DMS153 treated with DMSO at 0.1 percent for 48 hours (cell line): ENCODE results near the gene AP4M1.

Experiments
- DNase-seq: peaks from one replicate; lab custom pipeline; 2025; ENCODE audit not compliant: unreplicated experiment; lab: John Stamatoyannopoulos, UW

Gene AP4M1

DNA sequence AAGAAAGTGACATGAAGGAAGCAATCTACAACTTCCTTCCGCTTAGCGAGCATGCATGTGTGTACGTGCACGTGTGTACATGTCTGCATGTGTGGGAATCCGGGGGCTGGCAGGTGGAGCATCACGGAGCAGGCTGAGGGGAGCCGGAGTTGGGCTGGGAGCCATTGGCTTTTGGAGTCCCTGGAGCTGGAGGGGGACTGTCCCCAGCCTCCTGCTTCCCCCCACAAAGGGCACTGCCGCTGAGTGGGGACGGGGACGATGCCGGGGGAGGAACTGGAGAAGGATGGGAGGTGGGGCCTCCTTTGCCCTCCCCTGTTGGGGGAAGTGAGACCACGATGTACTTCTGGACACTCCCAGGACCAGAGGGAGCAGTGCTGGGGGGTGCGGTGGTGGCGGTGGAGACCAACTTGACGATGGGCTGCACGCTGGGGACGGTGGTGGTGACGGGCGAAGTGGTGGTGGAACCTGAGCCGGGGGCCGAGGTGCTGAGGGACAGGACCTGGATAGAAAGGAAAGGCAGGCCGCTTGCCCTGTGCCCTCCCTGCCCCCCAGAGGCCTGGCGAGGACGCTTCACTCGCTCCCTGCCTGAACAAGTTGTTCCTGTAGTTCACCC lies 5.8 kb downstream of the AP4M1 start:
- DNase-seq: no peak

- no peak for DNase-seq
Observed at GRCh38 chr7:100107890-100108289, 6.4 kb downstream of the AP4M1 start.

GRCh38 chr7:100109521-100110163 lies 8.2 kb downstream of the AP4M1 start:
- no peak for DNase-seq

- DNase-seq: no peak
Observed at GRCh38 chr7:100111156-100111555, 9.7 kb downstream of the AP4M1 start.

DNA sequence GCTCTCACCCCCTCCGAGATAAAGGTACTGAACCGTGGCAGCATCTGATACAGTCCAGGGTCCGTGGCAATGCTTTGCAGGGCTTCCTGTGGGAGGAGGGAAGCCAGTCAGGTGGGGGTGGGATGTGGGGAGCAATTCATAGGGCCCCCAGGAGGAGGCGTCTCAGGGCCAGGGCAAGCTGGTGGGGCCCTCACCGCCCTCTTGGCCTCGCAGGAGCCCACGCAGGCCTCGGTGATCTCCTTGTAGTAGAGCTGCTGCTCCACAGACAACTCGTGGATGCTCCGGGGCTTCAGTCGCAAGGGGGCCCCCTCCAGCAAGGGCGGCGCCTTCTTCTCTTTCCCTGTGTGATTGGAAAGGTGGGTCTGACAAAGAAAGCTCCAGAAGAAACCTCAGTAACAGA lies 10.5 kb downstream of the AP4M1 start:
- no peak for DNase-seq

DNA sequence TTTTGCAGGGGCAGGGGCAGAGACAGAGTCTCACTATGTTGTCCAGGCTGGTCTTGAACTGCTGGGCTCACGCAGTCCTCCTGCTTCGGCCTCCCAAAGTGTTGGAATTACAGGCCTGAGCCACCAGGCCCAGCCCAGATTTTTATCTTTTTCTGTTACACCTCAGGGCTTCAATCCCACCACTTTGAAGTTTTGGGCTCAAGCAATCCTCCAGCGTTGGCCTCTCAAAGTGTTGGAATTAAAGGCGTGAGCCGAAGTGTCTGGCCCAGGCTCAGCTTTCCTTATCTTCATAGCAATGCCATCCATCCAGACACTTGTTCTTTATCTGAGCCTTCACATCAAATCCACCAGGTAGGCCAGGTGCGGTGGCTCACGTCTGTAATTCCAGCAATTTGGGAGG lies 13.6 kb downstream of the AP4M1 start:
- DNase-seq: no peak

DNA sequence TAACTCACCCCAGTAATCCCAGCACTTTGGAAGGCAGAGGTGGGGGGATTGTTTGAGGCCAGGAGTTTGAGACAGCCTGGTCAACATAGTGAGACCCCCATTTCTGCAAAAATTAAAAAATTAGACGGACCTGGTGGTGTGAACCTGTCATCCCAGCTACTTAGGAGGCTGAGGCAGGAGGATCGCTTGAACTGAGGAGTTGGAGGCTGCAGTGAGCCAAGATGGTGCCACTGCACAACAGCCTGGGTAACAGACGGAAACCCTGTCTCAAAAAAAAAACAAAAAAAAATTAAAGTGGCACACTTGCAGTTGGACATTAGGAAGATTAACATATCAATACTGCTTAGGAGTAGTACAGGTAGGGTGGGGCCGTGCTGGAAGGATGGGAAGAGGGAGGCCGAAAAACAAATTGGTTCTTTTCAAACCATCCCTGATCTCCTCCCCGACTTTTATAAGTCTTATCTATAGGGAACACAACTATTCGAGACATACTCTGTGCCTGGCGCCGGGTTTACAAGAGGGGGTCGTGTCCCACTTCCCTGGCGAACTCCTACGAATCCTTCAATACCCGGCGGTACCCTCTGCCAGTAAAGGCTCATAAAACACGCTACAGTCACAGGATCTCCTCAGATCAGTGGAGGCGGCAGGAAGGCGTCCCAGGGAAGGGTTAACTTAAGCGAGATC lies 17.1 kb downstream of the AP4M1 start:
- DNase-seq: no peak

DNA sequence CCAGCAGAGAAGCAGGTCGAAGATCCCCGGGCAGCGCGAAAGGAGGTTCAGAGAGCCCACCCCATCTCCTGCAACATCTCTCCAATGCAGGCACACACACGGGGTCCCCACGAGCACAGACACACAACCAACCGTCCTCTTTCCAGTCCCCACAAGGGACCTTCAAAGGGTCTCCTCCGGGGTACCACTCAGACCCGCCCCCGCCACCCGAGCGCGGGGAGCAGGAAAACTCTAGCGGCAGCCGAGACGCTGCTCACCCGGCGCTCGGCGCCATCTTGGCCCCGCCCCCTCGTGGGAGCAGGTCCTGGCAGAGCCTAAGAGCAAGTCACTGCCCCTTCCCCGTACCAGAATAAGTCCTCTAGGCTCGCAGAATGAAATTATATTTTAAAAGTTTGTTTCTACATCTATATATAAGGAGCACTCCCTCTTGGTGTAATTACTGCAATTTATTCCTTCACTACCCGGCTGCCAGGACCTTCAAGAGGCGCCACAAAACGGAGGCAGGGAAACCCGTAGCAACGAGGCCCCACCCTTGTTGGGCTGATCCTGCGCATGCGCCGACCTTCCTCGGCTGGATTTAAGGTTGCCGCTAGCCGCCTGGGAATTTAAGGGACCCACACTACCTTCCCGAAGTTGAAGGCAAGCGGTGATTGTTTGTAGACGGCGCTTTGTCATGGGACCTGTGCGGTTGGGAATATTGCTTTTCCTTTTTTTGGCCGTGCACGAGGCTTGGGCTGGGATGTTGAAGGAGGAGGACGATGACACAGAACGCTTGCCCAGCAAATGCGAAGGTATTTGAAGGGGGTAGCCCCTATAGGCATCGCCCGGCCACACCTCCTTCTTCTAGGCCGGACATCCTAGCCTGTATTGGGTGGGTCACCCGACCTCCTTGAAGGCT lies 17.9 kb downstream of the AP4M1 start, which contains the start of the genes CNPY4 and TAF6:
Gene CNPY4 (plus strand): TSS at position 563 of the 898 bp plus-strand sequence. CDS start 111 bp downstream, at position 674.
Gene TAF6 (minus strand): TSS at position 287 of the 898 bp plus-strand sequence. CDS start 5,149 bp downstream, outside the sequence.
- peak; percentile 93 for DNase-seq

DNA sequence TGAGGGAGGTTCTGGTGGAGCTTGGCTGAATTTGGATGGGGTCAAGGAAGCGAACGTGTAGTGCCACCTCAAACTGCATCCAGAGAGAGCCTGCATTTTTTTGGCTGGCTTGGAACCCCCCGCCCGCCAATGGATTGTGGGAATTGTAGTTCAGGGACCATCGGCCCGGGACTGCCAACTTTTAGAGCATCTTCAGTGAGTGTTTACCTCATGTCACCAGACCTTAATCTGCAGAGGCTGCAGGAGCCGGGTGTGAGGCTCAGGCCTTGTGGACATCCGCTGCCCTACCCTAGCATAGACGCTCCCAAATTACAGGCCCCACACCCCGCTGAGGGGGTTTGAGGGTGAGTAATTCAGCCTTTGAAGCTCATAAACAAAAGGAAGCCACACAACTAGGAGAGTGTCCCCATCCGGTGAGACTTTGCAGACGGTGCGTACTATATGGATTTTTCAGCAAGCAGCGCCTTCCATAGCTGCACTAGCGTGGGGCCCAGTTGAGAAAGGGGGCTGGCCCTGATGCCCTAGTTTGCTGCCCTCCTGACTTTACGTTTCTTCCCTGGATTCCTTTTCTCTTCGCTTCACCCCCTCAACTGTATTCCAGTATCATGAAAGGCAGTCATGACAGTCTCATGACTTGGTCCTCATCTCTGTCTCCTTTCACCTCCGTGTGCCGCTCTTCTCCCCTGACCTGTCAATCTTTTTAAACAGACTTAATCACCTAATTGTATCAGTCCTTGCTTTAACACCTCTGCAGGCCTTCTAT lies 18.7 kb downstream of the AP4M1 start:
- DNase-seq: peak; percentile 31

GRCh38 chr7:100120733-100121036 lies 19.2 kb downstream of the AP4M1 start:
- DNase-seq: no peak

GRCh38 chr7:100122067-100122466 lies 20.6 kb downstream of the AP4M1 start:
- peak; percentile 91 for DNase-seq

- no peak for DNase-seq
Observed at GRCh38 chr7:100122568-100122967, 21.1 kb downstream of the AP4M1 start.

GRCh38 chr7:100124301-100125230 lies 23.1 kb downstream of the AP4M1 start:
- DNase-seq: no peak

DNA sequence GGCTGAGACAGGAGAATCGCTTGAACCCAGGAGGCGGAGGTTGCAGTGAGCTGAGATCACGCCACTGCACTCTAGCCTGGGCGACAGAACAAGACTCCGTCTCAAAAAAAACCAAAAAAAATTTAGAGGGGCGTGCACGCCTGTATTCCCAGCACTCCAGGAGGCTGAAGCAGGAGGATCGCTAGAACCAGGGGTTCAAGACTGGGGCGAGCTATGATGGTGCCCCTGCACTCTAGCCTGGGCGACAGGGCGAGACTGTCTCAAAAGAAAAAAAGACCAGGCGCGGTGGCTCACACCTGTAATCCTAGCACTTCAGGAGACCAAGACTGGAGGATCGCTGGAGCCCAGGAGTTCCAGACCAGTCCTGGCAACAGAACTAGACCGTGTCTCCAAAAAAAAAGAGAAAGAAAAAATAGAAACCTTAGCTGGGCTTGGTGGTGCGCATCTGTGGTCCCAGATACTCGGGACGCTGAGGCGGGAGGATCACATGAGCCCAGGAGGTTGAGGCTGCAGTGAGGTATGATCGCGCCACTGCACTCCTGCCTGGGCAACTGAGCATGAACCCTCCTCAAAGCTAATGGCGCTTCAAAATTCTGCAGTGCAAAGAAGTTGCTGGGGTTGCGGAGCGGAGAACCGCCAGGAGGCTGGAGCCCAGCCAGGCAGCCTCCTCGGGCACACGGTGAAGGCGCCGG lies 24.9 kb downstream of the AP4M1 start:
- DNase-seq: peak; percentile 61

GRCh38 chr7:100126931-100127865 lies 25.8 kb downstream of the AP4M1 start, which contains the start of gene MBLAC1:
TSS of gene MBLAC1 (plus strand) at chr7:100126967. CDS start at chr7:100127396, 429 bp downstream.
- DNase-seq: peak; percentile 80

DNA sequence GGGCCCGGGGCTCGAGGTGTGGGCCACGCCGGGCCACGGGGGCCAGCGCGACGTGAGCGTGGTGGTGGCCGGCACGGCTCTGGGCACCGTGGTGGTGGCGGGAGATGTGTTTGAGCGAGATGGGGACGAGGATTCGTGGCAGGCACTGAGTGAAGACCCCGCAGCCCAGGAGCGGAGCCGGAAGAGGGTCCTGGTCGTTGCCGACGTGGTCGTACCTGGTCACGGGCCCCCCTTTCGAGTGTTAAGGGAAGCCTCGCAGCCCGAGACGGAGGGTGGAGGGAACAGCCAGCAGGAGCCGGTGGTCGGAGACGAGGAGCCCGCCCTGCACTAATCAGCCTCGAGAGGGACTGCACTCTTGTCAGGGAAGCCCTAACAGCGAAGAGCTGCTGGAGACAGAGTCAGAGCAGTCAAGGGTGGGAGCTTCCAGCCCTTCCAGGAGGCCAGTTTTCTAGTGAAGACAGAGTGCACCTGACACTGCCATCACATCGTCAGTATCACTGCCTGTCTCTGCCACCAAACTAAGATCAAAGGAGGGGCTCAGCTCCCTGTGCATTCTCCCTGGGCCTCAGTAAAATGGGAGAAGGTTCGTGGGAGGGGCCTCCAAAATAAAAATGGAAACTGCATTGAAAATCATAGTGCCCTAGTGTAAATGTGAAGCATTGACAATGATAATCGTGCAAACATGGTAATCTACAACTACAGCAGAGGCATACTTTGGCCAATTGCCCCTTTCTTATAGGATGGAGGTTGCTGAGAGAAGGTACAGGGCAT lies 26.6 kb downstream of the AP4M1 start:
- DNase-seq: no peak

GRCh38 chr7:100128637-100128963 lies 27.2 kb downstream of the AP4M1 start:
- DNase-seq: no peak
